T-cell (primary cell): Measurements from ENCODE around the gene GSTM5. TPM values are rescaled to one million over a fixed set of nuclear protein-coding genes. Genes with fewer than 3 reads are reported as not detected.
"Not testable (repeated sequence)": the region's sequence is repeated elsewhere in the genome, so short reads cannot be mapped to it uniquely, and the experiment has no call there.

Experiments used
- ATAC-seq, 4 experiments: fragments of 200-7000 bp in 3 of 4; fragments of 150-1000 bp in 1 of 4; cut with Tn5 transposase; replicated peaks in 1 of 4; 1 replicate in 3 of 4; 2 replicates in 1 of 4; pipeline ENCODE4 v1.10.0; 2021; ENCODE audit warnings: moderate library complexity in 3 of 4, mild to moderate bottlenecking in 2 of 4, moderate number of reproducible peaks in 1 of 4
- CTCF ChIA-PET, 2 donors: fragments of 300-600 bp; sonication (Branson Sonifier 250); formaldehyde crosslinking; loops; one replicate each; lab custom pipeline; 2022; ENCODE audit warnings: antibody characterized with exemption in 2 of 2; lab: Charles Lee
- POLR2A ChIA-PET, 2 donors: fragments of 300-600 bp; sonication (Branson Sonifier 250); formaldehyde crosslinking; loops; one replicate each; lab custom pipeline; 2022; ENCODE audit warnings: antibody characterized with exemption in 2 of 2; lab: Charles Lee
- DNase-seq, 35 experiments: peaks; one replicate each; pipeline versions ENCODE4 v3.0.0 to v3.0.0-alpha.2; 2013 to 2023
- H3K27ac ChIP-seq: one replicate; pipeline ENCODE4 v1.5.1; 2013; ENCODE audit warnings: low read length
- H3K27me3 ChIP-seq, 2 experiments: replicated peaks in 1 of 2; 1 replicate in 1 of 2; 2 replicates in 1 of 2; pipeline versions ENCODE4 v1.6.1 to v1.7.0; 2013; ENCODE audit warnings: low read length in 1 of 2, mixed read lengths in 1 of 2; ENCODE audit not compliant: control insufficient read depth in 2 of 2, insufficient read depth in 2 of 2; ENCODE audit errors: extremely low read depth in 1 of 2
- H3K36me3 ChIP-seq, 2 donors: 1 replicate in 1 of 2; 2 replicates in 1 of 2; pipeline versions ENCODE4 v1.6.1 to v1.7.0; 2013; ENCODE audit warnings: low read length in 1 of 2; ENCODE audit not compliant: control insufficient read depth in 2 of 2, insufficient read depth in 1 of 2; ENCODE audit errors: extremely low read depth in 1 of 2
- H3K4me1 ChIP-seq, 2 experiments: 1 replicate in 1 of 2; 2 replicates in 1 of 2; pipeline versions ENCODE4 v1.6.1 to v1.7.0; 2013; ENCODE audit warnings: low read length in 2 of 2, mixed read lengths in 1 of 2; ENCODE audit not compliant: insufficient read depth in 2 of 2, control insufficient read depth in 1 of 2; ENCODE audit errors: extremely low read depth in 1 of 2
- H3K4me3 ChIP-seq, 2 donors: 1 replicate in 1 of 2; 2 replicates in 1 of 2; pipeline versions ENCODE4 v1.5.1 to v1.7.0; 2013; ENCODE audit warnings: mild to moderate bottlenecking in 2 of 2, low read length in 1 of 2, moderate library complexity in 1 of 2; ENCODE audit not compliant: control insufficient read depth in 1 of 2; ENCODE audit errors: extremely low read depth in 1 of 2
- H3K9me3 ChIP-seq: 2 replicates; pipeline ENCODE4 v1.7.0; 2013
- H3K27ac Mint-ChIP-seq, 2 donors: one replicate each; pipeline ENCODE4 v1.8.0; 2020 to 2021; ENCODE audit warnings: mild to moderate bottlenecking in 2 of 2, mixed read lengths in 2 of 2
- H3K27me3 Mint-ChIP-seq, 2 donors: one replicate each; pipeline ENCODE4 v1.8.0; 2021 to 2022; ENCODE audit warnings: mixed read lengths in 2 of 2
- H3K36me3 Mint-ChIP-seq: one replicate; pipeline ENCODE4 v1.8.0; 2021; ENCODE audit warnings: mixed read lengths
- H3K4me1 Mint-ChIP-seq, 3 donors: one replicate each; pipeline ENCODE4 v1.8.0; 2020 to 2022; ENCODE audit warnings: mixed read lengths in 3 of 3, mild to moderate bottlenecking in 1 of 3
- H3K4me3 Mint-ChIP-seq, 3 donors: one replicate each; pipeline ENCODE4 v1.8.0; 2020 to 2022; ENCODE audit warnings: mild to moderate bottlenecking in 3 of 3, mixed read lengths in 3 of 3, moderate library complexity in 3 of 3
- H3K9me3 Mint-ChIP-seq, 3 donors: one replicate each; pipeline ENCODE4 v1.8.0; 2020 to 2022; ENCODE audit warnings: mixed read lengths in 3 of 3
- WGBS: methylation state at CpG from one replicate; pipeline ENCODE4 v1.1.5; 2013; ENCODE audit warnings: missing lambda C conversion rate; ENCODE audit not compliant: insufficient coverage; 5-methylcytosine and 5-hydroxymethylcytosine counted together
- total RNA-seq, 35 experiments: library from RNA in 6 of 35; stranded (reverse) in 6 of 35; fragments of 120-200 nt in 1 of 35; gene quantifications; one replicate each; pipeline versions ENCODE4 v1.2.1 to v1.2.4 and lab custom pipeline; 2013 to 2026

GSTM5 gene
- total RNA-seq, 5 donors from 2014 or later (not counting 1 experiment from before 2014, with no cell fraction given), result 0.12 to 0.63 (median 0.23) TPM

DNA sequence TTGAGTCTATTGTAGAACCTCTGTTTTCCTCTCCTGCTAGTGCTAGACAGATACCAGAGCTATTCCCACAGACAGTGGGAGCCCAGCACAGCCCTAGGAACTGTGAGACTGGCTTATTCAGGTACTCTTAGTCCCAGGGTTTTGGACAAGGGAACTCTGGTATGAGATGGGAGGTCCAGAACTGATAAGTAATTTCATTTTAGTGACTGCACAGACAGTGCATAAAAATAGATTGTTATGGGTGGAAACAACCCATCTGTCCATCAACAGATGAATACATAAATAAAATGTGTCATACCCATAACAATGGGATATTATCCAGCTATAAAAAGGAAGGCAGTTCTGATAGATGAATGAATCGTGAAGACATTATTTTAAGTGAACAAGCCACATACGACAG lies 42.7 kb downstream of the GSTM5 start:
- no peaks in the 10 kb centered on the region for H3K4me1 Mint-ChIP-seq
- no peak overlapping the region for H3K27ac Mint-ChIP-seq

GRCh38 chr1:109756325-109756724 lies 44.3 kb downstream of the GSTM5 start:
- H3K4me1 ChIP-seq, CTCF ChIA-PET, ATAC-seq: not testable (repeated sequence)

More for the DNA sequence above, 42.7 kb downstream of the GSTM5 start:
- WGBS, result 83% methylated on average over 1 of the region's 2 CpGs
- ATAC-seq (no peak), DNase-seq (no peak)
- CTCF ChIA-PET, result no interaction called here
- Mint-ChIP-seq H3K9me3 (no peaks in the 10 kb centered on the region), H3K36me3 (no peaks in the 10 kb centered on the region), H3K4me3 (no peak overlapping the region), H3K27me3 (peaks cover 3 to 16% of the 10 kb centered on the region in 2 donors)
- Histone ChIP-seq H3K4me3 (no peak overlapping the region), H3K9me3 (no peaks in the 10 kb centered on the region), H3K36me3 (no peaks in the 10 kb centered on the region), H3K4me1 (no peaks in the 10 kb centered on the region), H3K27ac (no peak overlapping the region), H3K27me3 (peaks cover 0 to 30% of the 10 kb centered on the region in 2 experiments)
- POLR2A ChIA-PET, result no interaction called here

DNA sequence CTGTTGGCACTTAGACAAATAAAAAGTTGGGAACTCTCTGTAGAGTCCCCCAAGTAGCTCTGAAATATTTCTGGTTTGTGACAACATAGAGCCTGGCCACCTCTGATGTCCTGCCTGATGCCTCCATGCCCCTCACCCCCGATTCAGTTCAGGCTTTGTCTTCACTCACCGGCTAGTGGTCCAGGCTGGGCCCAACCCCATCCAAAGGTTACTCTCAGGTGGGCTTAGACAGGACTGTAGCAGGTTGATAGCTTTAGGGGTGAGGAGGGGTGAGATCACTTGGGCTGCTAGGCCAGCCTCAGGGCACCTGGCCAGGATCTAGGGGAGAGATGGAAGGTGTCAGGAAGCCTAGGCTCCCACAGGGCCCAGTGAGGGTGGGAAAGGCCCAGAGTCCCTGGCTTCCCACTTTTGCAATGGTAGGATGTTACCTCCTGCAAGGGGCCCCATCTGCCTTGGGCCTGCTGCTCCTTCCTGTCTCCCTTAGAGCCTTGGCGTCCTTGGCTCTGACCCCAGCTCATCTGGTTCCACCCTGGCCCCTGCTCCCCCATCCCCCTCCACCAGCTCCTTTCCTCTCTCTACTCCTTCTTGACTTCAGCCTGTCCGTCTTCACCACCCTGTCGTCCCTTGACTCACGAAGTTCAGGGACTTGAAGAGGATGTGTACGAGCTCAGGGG lies 44.9 kb downstream of the GSTM5 start:
- POLR2A ChIA-PET, result interaction anchor here in 1 of 2 donors (0.7 kb wide), 1 partner anchor 762 kb away, joined by 5 read pairs; no protein-coding TSS in a partner anchor
- H3K4me1 Mint-ChIP-seq, result no peaks in the 10 kb centered on the region
- no peaks in the 10 kb centered on the region for H3K9me3 Mint-ChIP-seq
- Histone ChIP-seq H3K9me3 (no peaks in the 10 kb centered on the region), H3K27me3 (peaks cover 0 to 16% of the 10 kb centered on the region in 2 experiments), H3K4me3 (no peak overlapping the region), H3K4me1 (no peaks in the 10 kb centered on the region), H3K36me3 (no peaks in the 10 kb centered on the region), H3K27ac (no peak overlapping the region)
- no peaks in the 10 kb centered on the region for H3K36me3 Mint-ChIP-seq
- H3K27ac Mint-ChIP-seq, result no peak overlapping the region
- DNase-seq (peak in 1 of 35 experiments; percentile 2), ATAC-seq (no peak)
- no peak overlapping the region for H3K4me3 Mint-ChIP-seq
- H3K27me3 Mint-ChIP-seq, result peaks cover 3 to 6% of the 10 kb centered on the region in 2 donors
- CTCF ChIA-PET, result no interaction called here
- WGBS, result 90% methylated on average over 6 of the region's 7 CpGs

More at GRCh38 chr1:109756325-109756724, 44.3 kb downstream of the GSTM5 start:
- H3K4me3 ChIP-seq, H3K36me3 Mint-ChIP-seq, H3K27ac ChIP-seq, H3K4me3 Mint-ChIP-seq, H3K36me3 ChIP-seq, H3K4me1 Mint-ChIP-seq, H3K9me3 ChIP-seq, H3K9me3 Mint-ChIP-seq, H3K27ac Mint-ChIP-seq: not testable (repeated sequence)
- peaks cover 0 to 20% of the 10 kb centered on the region in 2 experiments for H3K27me3 ChIP-seq
- peaks cover 3 to 11% of the 10 kb centered on the region in 2 donors for H3K27me3 Mint-ChIP-seq
- POLR2A ChIA-PET, result interaction anchor here in 1 of 2 donors (0.6 to 0.7 kb wide), 2 partner anchors 211 to 763 kb away, joined by 5 read pairs; no protein-coding TSS in a partner anchor
- DNase-seq, result peak in 1 of 35 experiments; percentile 8
- 100% methylated on average over 2 of the region's 5 CpGs for WGBS

- ChIA-PET POLR2A (no interaction called here), CTCF (no interaction called here)
- no peaks in the 10 kb centered on the region for H3K36me3 ChIP-seq
- H3K27me3 Mint-ChIP-seq, result peaks cover 0 to 1% of the 10 kb centered on the region in 2 donors
- H3K27ac Mint-ChIP-seq, result no peak overlapping the region
- peaks cover 0 to 12% of the 10 kb centered on the region in 2 experiments for H3K27me3 ChIP-seq
- ATAC-seq (no peak), DNase-seq (peak in 1 of 35 experiments; percentile 19)
- no peaks in the 10 kb centered on the region for H3K36me3 Mint-ChIP-seq
- 72% methylated on average over 5 of the region's 13 CpGs for WGBS
- no peaks in the 10 kb centered on the region for H3K4me1 Mint-ChIP-seq
- no peak overlapping the region for H3K4me3 Mint-ChIP-seq
- no peaks in the 10 kb centered on the region for H3K9me3 Mint-ChIP-seq
- no peak overlapping the region for H3K27ac ChIP-seq
- H3K4me3 ChIP-seq, result no peak overlapping the region
- H3K4me1 ChIP-seq, result no peaks in the 10 kb centered on the region
- H3K9me3 ChIP-seq, result no peaks in the 10 kb centered on the region
Observed at GRCh38 chr1:109757936-109758786, 46.1 kb downstream of the GSTM5 start.

DNA sequence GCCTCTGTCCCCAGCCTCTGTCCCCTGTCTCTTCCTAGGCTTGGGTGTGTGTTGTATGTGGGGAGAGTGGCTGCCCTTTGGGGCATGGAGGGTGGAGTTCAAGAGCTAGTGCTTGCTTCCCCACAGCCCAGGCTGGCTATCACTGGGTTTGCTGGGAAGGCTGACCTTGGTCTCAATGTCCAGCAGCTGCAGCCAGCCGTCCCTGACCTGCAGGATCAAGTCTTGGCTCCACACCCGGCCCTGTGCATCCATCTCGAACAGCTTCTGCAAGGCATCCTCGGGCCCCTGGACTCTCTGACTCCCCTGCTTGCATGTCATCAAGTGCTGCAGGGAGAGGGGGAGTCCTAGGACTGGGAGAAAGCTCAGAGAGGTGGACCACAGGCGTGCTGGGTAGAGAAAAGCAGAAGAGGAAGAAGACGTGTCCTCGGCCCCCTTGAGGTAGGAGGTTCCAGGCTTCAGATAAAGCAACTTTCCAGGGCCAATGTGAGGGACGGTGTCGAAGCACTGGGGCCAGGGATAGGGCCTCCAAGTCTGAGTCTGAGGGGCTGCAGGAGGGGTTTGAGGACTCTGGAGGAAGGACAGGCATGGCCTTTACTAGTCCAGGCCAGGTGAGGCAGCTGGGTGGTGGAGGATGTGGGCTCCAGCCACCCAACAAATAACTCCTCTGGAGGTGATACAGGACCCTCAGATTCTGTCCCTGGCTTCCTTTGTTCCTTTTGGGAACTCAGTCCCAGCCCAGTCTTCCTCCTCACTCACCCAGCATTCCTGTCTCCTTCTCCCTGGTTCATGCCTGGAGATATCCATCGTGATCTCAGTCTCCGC lies 47.7 kb downstream of the GSTM5 start:
- Histone ChIP-seq H3K9me3 (no peaks in the 10 kb centered on the region), H3K4me3 (no peak overlapping the region), H3K27me3 (peaks cover 0 to 19% of the 10 kb centered on the region in 2 experiments), H3K27ac (no peak overlapping the region), H3K4me1 (no peaks in the 10 kb centered on the region), H3K36me3 (no peaks in the 10 kb centered on the region)
- H3K4me1 Mint-ChIP-seq, result no peaks in the 10 kb centered on the region
- no peak for ATAC-seq
- ChIA-PET POLR2A (no interaction called here), CTCF (no interaction called here)
- WGBS, result 80% methylated on average over 7 of the region's 11 CpGs
- peak in 2 of 35 experiments; percentile 10 to 20 for DNase-seq
- H3K9me3 Mint-ChIP-seq, result no peaks in the 10 kb centered on the region
- peaks cover 0 to 2% of the 10 kb centered on the region in 2 donors for H3K27me3 Mint-ChIP-seq
- no peak overlapping the region for H3K4me3 Mint-ChIP-seq
- H3K27ac Mint-ChIP-seq, result no peak overlapping the region
- no peaks in the 10 kb centered on the region for H3K36me3 Mint-ChIP-seq
